Left ventricle myocardium superior (tissue), 1 donor: Measurements from ENCODE around the gene FGGY. TPM values are rescaled to one million over a fixed set of nuclear protein-coding genes. Genes with fewer than 3 reads are reported as not detected.

Source experiments
- ATAC-seq: fragments of 200-7000 bp; cut with Tn5 transposase; one replicate; pipeline ENCODE4 v1.9.1; 2020; ENCODE audit warnings: mild to moderate bottlenecking, moderate library complexity
- DNase-seq: peaks from one replicate; pipeline ENCODE4 v3.0.0-alpha.2; 2020
- intact Hi-C: fragments of 100-400 bp; cut with micrococcal nuclease; formaldehyde crosslinking; loops from one replicate; pipeline ENCODE4 v1.11.0; 2022
- microRNA-seq: library from miRNA; unstranded; fragments of <30 nt; microRNA quantifications from one replicate; pipeline ENCODE4 v1.2.0, GENCODE V29; 2020; ENCODE audit warnings: borderline number of aligned reads
- total RNA-seq: library from RNA; stranded (reverse); fragmentation: NEBNext Ultra II Directional; extraction: Animal tissue kit (Norgen Biotek cat#: 25700); gene quantifications from one replicate; pipeline ENCODE4 v1.2.1, GENCODE V29; 2021
- donor health status: DM: no; HTN: yes; CAD: no; lungs with severe emphysema.

FGGY gene
- total RNA-seq, 1 donor from 2014 or later, result 29.7 TPM

- ATAC-seq (no peak), DNase-seq (no peak)
- intact Hi-C loops, result no loop called here
Observed at GRCh38 chr1:59769736-59770095, 472.8 kb downstream of the FGGY start.

- intact Hi-C loops, result no loop called here
- DNase-seq, result no peak
- no peak for ATAC-seq
Observed at GRCh38 chr1:59771361-59771760, 474.5 kb downstream of the FGGY start.

- ATAC-seq, result no peak
- DNase-seq, result no peak
- intact Hi-C loops, result no loop called here
Observed at GRCh38 chr1:59775480-59775879, 478.6 kb downstream of the FGGY start.

DNA sequence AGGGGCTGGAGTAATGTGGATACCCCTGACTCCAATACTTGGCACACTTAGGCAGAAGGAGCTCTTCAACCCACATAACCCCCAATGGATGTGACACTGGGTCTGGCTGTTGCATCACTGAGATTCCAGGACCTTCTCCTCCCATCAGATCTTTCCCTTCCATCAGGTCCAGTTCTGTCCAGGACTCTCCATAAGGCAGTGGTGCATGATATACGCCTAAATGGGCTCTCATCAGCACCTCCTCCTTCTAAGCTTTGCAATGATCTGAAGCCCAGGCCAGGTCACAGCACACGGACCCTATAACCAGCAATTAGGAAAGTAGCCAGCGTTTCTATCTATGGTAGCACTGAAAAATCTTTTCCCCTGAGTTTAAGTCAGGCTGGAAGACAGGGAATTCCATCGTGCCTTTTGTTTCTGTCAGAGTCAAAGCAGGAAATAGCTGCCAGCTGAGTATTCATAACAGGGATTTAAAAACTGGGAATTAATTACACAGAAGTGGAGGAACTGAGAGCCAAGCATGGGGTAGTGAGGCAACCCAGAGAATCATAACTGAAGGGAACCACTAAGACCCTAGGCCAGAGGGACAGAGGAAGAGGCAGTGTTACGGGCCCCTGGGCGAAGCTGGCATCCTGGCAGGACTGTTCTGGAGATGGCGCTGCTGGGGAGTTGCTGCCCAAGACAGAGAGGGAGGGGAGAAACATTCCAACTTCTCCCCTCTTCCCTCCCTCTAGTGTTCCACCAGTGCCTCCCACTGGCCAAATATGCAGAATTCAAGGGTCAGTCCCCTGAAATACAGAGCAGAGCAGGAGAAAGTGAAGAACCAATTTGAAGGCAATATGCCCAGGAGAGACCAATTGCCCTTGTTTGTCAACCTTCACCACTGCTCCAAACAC, 480.3 kb downstream of the FGGY start:
- DNase-seq, result no peak
- intact Hi-C loops, result no loop called here
- no peak for ATAC-seq

GRCh38 chr1:59779949-59780348, 483.1 kb downstream of the FGGY start:
- DNase-seq, result no peak
- ATAC-seq, result no peak
- intact Hi-C loops, result no loop called here

- no peak for DNase-seq
- no peak for ATAC-seq
- intact Hi-C loops, result no loop called here
Observed at GRCh38 chr1:59788825-59789224, 491.9 kb downstream of the FGGY start.

DNA sequence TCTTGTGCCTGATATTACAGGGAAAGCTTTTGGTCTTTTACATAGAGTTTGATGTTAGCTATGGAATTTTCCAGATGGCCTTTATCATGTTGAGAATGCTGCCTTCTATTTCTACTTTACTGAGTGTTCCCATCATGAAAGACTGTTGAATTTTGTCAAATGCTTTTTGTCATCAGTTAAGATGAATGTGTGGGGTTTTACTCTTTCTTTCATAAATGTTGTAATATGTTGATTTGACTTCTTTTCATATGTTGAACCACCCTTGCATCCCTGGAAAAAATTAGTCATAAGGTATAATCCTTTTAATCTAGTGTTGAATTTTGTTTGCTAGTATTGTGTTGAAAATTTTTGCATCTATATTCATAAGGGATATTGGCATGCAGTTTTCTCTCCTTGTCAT, 501.7 kb downstream of the FGGY start:
- DNase-seq, result no peak
- intact Hi-C loops, result no loop called here
- ATAC-seq, result no peak

DNA sequence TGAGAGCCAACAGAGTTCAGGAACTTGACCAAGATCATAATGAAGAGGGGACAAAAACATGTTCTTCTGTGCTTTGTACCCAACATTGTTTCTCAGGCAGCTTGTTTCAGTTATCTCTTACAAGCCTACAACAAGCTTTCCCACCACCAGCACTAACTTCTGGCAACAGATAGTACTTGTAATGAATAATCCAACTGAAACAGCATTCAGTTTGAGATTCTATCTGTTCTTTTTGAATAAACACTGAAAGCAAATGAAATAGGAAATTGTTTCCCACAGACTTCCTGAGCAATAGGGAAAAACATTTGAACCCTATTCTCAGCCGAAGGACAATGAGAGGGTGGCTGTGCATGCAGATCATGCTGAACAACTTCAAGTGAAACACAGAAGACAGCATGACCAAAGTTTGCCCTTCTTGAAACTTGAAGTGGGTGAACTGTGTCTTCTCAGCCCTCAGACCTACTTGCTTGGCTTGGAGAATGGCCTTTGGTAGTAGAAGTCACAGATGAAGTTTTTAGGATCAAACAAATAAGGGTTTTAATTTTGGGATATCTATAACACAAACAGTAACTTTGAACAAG, 506.7 kb downstream of the FGGY start:
- DNase-seq, result no peak
- intact Hi-C loops, result no loop called here
- ATAC-seq, result no peak

GRCh38 chr1:59804301-59804700, 507.4 kb downstream of the FGGY start:
- intact Hi-C loops, result no loop called here
- ATAC-seq (no peak), DNase-seq (no peak)

- intact Hi-C loops, result no loop called here
- no peak for DNase-seq
- no peak for ATAC-seq
Observed at GRCh38 chr1:59805554-59805953, 508.7 kb downstream of the FGGY start.

Small RNA genes lying within 50 kb of the gene (microRNA-seq; reads per million reads assigned to microRNA genes)
- gene MIR4711, result not detected
